ENCODE data around the gene NKX2-4.
"Not testable (repeated sequence)": the region's sequence is repeated elsewhere in the genome, so short reads cannot be mapped to it uniquely, and the experiment has no call there.

Gene NKX2-4

GRCh38 chr20:21397341-21398108, at the start of gene NKX2-4:
TSS of gene NKX2-4 (minus strand) at chr20:21397526. CDS start at chr20:21397399, 127 bp downstream.
- peak; percentile 62 for DNase-seq

DNA sequence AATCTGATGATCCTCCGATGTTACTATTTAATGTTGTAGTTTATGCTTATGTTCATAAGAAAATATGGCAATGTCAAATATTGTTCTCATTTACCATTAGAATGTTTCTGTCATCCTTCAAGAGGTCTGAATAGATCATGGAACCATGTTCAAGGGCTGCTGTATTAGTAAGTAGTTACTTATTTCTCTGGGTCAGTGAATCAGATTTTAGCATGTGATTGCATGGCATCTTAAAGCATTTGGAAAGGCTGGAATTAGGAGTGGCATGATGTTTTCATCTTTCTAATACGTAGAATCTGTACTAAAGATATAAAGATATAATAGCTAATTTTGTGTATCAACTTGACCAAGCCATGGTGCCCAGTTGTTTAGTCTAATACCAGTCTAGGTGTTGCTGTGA, 40.5 kb upstream of the NKX2-4 start:
- DNase-seq = no peak

DNA sequence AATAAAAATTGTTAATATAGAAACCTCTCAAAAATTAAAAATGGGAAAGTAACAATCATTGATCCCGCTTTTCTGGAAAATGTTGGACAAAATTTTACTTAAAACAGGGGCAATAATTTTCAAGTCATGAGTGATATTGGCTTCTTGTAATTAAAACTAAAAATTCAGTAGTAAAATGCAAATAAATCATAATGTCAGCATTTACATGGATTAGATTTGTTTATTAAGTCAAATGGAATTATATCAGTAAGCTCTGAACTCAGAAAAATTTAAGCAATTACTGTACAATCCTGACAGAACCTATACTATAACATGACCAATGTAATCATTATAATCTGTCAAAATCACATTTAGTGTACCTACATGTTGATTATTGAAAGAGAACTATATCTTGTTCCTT, 39.9 kb upstream of the NKX2-4 start:
- no peak for DNase-seq

GRCh38 chr20:21436205-21436604, 38.9 kb upstream of the NKX2-4 start:
- no peak for DNase-seq

- DNase-seq = no peak
Observed at GRCh38 chr20:21435576-21435975, 38.2 kb upstream of the NKX2-4 start.

DNA sequence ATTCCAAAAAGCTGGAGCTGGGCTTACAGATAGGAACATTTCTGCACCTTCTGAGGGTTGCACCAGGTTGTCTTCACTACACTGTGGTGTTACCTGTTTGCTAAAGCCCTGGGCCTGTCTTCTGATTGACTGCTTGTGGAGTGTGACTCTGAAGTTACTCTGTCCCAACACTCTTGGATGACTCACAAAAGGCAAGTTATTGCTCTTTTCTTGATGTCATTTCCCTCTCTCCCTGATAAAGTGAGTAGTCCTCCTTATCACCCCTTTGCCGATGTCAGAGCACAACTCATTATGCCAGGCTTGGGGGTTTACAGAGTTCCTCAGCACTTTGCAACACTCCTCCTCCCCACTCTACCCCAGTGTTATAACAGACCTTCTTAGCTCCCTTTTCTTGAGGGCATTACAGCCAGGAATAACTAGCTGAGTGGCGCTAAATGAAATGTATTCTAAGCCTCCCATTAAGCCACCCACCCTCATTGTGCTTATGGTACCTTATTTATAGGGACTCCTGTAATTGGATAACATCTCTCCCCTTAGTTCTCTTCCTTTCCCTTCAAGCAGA, 36.1 kb upstream of the NKX2-4 start:
- DNase-seq = no peak

DNA sequence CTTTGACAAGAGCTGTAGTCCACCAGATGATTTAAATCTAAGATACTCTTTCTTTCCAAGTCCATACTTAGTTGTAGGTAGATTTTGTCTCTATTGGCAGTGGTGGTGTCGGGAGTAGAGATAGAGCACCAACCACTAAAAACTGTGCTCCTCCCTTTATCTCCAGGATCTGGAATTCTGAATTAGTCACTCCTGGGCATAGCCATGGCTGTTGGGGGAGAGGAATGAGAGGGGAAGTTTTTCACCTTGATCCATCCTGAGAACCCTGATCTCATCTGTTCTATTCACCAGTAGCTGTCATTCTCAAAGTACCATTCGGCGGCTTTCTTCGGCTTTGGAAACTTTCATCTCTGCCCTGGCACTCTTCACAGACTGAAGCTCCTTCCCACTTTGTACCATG, 35.6 kb upstream of the NKX2-4 start:
- no peak for DNase-seq

DNA sequence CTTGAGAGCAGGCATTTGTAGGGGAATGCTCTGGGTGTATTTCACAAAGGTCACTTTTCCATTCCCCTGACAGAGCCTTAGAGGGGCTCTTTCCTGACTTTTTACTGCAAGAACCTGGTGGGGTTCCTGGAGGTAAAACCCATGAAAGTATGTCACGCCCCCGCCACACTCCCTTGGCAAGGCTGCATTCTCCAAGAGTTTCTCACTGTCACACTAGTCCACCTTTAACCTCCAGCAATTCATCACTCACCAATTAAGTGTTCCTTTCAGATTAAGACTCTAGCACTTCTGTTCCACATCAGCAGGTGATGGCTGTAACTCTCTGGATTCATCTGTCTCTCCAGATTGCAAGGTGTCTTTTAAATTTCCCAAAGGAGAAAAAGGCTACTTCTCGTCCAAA, 32.7 kb upstream of the NKX2-4 start:
- DNase-seq = no peak

- DNase-seq = no peak
Observed at GRCh38 chr20:21424846-21425245, 27.5 kb upstream of the NKX2-4 start.

GRCh38 chr20:21423712-21424111, 26.4 kb upstream of the NKX2-4 start:
- DNase-seq = not testable (repeated sequence)

GRCh38 chr20:21421601-21422236, 24.4 kb upstream of the NKX2-4 start:
- DNase-seq = no peak

DNA sequence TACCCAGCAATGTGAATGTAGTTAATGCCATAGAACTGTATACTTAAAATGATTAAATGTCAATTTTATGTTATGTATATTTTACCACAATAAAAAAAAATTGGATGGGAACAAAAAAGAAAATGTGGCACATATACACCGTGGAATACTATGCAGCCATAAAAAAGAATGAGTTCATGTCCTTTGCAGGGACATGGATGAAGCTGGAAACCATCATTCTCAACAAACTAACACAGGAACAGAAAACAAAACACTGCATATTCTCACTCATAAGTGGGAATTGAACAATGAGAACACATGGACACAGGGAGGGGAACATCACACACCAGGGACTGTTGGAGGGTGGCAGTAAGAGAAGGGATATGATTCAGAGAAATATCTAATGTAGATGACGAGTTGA, 21.8 kb upstream of the NKX2-4 start:
- DNase-seq = not testable (repeated sequence)

DNA sequence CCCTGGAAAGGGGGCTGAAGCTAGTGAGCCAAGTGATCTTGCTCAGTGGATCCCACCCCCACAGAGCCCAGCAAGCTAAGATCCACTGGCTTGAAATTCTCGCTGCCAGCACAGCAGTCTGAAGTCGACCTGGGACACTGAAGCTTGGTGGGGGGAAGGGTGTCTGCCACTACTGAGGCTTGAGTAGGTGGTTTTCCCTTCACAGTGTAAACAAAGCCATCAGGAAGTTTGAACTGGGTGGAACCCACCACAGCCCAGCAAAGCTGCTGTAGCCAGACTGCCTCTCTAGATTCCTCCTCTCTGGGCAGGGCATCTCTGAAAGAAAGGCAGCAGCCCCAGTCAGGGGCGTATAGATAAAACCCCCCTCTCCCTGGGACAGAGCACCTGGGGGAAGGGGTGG, 16.7 kb upstream of the NKX2-4 start:
- not testable (repeated sequence) for DNase-seq

DNA sequence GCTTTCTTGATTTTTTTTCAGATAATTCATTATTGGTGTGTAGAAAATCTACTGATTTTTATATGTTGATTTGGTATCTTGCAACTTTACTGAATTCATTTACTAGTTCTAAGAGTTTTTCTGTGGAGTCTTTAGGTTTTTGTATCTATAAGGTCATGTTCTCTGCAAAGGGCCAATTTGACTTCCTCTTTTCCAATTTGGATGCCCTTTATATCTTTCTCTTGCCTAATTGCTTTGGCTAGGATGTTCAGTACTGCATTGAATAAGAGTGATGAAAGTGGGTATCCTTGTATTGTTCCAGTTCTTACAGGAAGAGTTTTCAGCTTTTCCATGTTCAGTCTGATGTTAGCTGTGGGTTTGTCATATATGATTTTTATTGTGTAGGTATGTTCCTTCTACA, 14.4 kb upstream of the NKX2-4 start:
- DNase-seq = no peak

DNA sequence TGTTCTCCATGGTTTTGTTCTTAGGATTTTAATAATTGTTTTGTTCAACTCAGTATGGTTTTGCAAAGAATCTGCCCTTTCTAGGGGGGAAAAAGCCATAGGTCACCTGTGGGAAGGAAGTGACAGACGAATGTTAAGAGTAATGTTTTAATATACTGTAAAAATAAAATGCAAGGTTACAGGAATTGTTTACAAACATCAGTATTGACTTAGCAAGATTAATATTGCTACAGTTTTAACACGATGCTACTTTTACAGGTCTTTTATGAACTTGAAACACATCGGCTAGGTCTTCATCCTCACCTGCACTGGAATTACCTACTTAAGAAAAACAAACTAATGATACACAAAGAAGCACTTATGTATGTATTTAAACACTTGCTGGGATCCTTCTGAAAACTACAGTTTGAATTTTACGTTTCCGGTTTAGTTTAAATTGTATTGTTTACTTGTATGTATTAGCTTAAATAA, 1.7 kb upstream of the NKX2-4 start:
- no peak for DNase-seq

GRCh38 chr20:21398109-21399004, 1.0 kb upstream of the NKX2-4 start:
- DNase-seq = no peak

GRCh38 chr20:21396599-21397340, 556 bp downstream of the NKX2-4 start:
- no peak for DNase-seq

- DNase-seq = no peak
Observed at GRCh38 chr20:21395666-21396598, 1.4 kb downstream of the NKX2-4 start.

- DNase-seq = no peak
Observed at GRCh38 chr20:21395051-21395665, 2.2 kb downstream of the NKX2-4 start.

- DNase-seq = no peak
Observed at GRCh38 chr20:21394551-21394950, 2.8 kb downstream of the NKX2-4 start.
